Measurements from ENCODE around the gene PRDM16.

- TF ChIP-seq CTCF (conservative IDR thresholded peaks at IDR 0.05; ENCODE audit: low read depth, low read length) (no peak), EZH2phosphoT487 (IDR thresholded peaks at IDR 0.05; ENCODE audit: borderline replicate concordance, low read length) (no peak), EZH2 (IDR thresholded peaks at IDR 0.05; ENCODE audit: low read length, unreplicated experiment) (no peak)
These were observed 295.5 kb downstream of the PRDM16 start for GRCh38 chr1:3364551-3364950.
